ENCODE data around the gene SCPEP1.

DNA sequence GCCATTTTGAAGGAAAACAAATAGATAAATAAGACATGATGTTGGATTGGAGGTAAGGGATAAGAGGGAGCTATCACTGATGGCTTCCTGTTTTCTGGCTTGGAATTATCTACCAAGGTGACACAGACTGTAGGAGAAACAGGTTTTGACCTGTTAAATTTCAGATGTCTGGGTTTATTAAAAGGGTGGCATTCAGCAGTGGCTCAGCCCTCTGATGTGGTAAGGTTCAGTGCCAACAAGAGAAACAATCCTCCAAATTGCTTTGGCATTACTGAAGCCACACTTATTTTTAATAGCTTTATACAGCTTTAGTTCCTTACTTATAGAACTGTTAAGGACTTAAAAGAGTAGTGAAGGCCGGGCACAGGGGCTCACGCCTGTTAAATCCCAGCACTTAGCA, 70.2 kb downstream of the SCPEP1 start:
- TF ChIP-seq HMG20B (CRISPR knock-in tag; conservative IDR thresholded peaks at IDR 0.05), result no peak
- no peak for TF ChIP-seq POLR2A (IDR thresholded peaks at IDR 0.05; ENCODE audit: insufficient read depth in 1 of 2, low read depth in 2 of 2, low read length in 2 of 2)
- no peak for TF ChIP-seq EZH2 (conservative IDR thresholded peaks at IDR 0.05; ENCODE audit: low read depth, low read length)
- TF ChIP-seq, protein P1, sequence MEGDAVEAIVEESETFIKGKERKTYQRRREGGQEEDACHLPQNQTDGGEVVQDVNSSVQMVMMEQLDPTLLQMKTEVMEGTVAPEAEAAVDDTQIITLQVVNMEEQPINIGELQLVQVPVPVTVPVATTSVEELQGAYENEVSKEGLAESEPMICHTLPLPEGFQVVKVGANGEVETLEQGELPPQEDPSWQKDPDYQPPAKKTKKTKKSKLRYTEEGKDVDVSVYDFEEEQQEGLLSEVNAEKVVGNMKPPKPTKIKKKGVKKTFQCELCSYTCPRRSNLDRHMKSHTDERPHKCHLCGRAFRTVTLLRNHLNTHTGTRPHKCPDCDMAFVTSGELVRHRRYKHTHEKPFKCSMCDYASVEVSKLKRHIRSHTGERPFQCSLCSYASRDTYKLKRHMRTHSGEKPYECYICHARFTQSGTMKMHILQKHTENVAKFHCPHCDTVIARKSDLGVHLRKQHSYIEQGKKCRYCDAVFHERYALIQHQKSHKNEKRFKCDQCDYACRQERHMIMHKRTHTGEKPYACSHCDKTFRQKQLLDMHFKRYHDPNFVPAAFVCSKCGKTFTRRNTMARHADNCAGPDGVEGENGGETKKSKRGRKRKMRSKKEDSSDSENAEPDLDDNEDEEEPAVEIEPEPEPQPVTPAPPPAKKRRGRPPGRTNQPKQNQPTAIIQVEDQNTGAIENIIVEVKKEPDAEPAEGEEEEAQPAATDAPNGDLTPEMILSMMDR (CRISPR knock-in tag; IDR thresholded peaks at IDR 0.05), result no peak
- TF ChIP-seq GABPA (IDR thresholded peaks at IDR 0.05; ENCODE audit: low read depth, low read length), result no peak
- no peak for TF ChIP-seq GABPA (CRISPR knock-in tag; IDR thresholded peaks at IDR 0.05; ENCODE audit: low read depth)
- no peak for TF ChIP-seq NR2F1 (CRISPR knock-in tag; IDR thresholded peaks at IDR 0.05)
- no peak for TF ChIP-seq RBM22 (optimal IDR thresholded peaks at IDR 0.05; ENCODE audit: low read length)
- TF ChIP-seq SIN3A (IDR thresholded peaks at IDR 0.05; ENCODE audit: borderline replicate concordance, low read depth, low read length), result no peak
